Hematopoietic multipotent progenitor cell treated with erythropoietin and hydrocortisone succinate and interleukin-3 and kit ligand, for 17 days (in vitro differentiated cells): ENCODE data around the gene CPEB4.

Experiments
- DNase-seq: peaks from one replicate; pipeline ENCODE4 v3.0.0-alpha.2; 2015; ENCODE audit warnings: low spot score

CPEB4 gene

DNA sequence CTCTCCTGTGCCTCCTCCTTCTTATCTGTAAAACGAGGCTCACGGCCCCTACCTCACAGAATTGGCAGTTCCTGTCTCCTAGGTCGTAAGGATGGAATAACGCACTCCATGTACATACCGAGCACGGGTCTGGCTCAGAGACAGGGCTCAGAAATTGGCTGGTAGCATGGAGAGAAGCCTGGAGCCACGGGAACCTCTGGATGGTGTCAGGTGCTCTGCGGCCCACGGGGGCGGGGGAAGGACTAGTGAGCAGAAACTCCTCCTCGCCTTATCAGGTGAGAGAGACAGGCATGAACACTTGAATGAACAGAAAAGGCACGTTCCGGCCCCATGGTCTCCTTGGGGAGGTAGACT, 85.4 kb downstream of the CPEB4 start:
- no peak for DNase-seq

DNA sequence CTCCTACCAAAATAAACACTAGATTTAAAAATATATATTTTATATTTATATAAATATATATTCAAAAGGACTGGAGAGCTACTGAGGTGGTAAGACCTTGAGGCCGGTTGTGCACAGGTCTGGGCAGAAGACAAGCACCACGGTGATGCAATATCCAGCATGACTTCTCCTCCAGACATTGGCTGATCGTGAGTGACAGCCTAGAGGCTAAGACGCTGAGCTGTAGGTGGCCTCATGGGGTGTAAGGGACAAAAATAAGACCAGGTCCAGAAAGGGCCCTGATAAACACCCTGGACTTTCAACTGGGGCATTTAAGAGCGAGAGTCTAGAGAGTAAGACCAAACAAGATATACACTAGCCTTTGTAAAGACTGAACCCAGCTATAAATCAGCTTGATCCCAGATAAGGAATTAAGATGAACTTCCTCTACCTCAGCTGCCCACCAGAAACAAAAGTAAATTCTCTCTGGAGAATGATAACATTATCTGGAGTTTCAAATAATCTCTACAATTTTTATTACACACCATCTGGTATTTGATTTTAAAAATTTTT, 86.6 kb downstream of the CPEB4 start:
- DNase-seq = no peak

GRCh38 chr5:173981185-173981761, 93.1 kb downstream of the CPEB4 start:
- peak; percentile 36 for DNase-seq

- DNase-seq = peak; percentile 54
These were observed 96.1 kb downstream of the CPEB4 start for GRCh38 chr5:173984218-173984617.

DNA sequence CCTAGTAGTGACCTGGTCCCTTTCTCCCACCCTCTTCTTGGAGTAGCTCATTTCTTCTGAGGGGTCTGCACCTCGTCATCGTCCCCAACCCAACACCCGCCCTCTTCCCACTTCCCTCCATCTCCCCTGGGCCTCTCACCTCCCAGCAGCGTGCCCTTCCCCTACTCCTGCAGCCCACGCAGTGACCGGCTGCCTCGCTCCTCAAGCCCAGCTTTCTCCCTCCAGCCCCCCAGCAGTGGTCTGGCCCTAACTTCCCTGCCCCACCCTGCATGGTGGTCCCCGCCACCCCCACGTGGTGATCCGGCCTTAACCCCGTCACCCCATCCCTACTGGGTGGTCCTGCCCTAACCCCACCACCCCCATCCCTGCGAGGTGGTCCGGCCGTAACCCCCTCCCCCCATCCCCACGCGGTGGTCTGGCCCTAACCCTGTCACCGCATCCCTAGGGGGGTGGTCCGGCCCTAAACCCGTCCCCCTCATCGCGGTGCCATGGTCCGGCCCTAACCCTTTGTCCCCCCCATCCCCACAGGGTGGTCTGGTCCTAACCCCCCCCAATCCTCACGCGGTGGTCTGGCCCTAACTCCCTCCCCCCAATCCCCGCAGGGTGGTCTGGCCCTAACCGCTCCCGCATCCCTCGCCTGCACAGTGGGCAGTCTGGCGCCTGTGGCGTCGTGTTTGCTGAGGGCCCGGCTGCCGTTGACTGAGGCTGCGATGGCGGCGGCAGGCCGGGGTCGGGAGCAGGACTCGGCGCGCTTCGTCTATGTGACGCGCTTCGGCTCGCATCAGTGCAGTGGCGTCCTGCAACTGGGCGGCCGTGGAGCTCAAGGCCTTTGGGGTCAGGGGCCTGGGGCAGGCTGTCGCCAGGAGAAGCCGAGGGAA, 100.6 kb downstream of the CPEB4 start, which contains the start of gene C5orf47:
C5orf47 (plus strand) TSS at position 617 of the 878 bp plus-strand sequence; CDS start at position 711, 94 bp downstream.
- no peak for DNase-seq

DNA sequence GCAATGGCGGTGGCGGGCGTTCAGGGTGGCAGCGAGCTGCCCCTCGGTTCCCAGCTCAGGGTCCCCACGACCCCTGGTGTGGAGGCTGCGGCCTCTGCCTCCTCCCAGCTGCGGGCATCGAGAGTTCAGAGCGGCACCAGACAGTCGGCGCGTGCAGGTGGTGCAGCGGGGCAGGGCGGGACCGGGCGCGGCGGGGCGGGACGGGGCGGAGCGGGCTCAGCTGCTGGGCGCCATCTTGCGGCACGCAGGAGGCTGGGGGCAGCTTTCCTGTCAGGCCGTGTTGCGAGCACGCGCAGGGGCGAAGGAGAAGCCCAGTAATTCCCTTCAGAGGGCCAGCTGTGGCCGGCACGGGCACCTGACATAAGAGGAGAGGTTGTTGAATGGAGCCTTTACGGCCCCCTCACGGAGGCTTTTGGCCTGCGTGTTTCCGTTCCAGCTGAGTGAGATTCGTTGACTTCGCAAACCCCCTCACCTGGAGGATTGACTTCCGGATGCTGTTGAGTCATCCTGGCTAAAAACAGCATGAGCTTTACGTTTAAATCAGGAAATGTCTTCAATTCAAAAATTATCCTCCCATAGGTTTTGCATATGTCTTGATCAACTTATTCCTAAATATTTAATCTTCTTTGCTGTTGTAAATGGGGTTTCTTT, 101.4 kb downstream of the CPEB4 start:
- no peak for DNase-seq

GRCh38 chr5:173997331-173997730, 109.2 kb downstream of the CPEB4 start:
- no peak for DNase-seq

DNA sequence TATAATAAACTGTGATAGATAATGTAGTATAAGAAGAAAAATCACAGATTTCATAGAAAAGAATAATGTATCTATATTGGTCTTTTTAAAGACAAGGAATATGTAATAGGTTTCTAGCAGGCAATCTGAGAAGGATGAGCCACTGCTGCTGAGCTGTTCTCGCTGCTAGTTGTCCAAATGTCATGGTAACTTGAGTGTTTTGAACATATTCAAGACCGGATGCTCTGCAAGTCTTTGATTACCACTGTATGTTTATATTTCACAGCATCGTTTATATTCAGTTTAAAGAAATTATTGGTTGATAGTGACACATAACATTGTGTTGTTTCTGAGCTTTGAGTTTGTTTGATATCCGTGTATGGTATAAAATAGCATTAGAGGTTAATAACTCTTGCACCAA, 110.4 kb downstream of the CPEB4 start:
- DNase-seq = no peak

DNA sequence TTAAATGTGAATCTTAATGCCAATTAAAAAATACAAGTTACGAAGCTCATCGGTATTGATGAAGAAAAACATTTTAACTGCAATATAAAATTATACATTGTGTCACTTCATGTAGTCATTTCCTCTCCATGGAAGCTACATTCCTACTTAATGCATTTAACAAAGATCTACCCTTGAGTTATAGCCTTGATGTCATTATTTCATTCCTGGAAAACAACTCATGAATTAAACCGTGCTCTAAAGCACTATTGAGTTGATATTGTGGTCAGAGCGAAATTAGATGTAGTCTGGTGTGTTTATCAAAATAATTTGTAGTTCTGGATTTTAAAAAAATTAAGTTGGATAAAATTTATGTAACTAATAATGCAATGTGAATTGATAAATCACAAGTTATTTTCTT, 111.9 kb downstream of the CPEB4 start:
- no peak for DNase-seq

DNA sequence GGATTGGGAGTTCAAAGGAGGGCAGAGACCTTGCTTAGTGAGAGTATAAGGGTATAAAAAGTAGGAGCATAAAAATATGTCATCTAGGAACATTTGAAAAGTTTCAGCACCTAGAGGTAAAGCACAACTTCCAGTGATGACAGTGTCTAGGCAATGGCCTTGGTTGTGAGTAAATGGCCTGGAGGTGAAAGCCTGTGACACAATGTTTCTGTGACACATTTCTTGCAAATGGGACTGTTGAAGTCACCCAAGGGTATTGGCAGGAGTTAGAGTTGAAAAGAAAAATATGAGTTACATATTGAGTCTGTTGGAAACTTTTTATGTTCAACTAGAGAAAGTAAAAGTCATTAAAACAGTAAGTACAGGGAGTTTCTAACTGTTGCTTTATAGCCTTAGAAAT, 115.6 kb downstream of the CPEB4 start:
- DNase-seq = no peak

DNA sequence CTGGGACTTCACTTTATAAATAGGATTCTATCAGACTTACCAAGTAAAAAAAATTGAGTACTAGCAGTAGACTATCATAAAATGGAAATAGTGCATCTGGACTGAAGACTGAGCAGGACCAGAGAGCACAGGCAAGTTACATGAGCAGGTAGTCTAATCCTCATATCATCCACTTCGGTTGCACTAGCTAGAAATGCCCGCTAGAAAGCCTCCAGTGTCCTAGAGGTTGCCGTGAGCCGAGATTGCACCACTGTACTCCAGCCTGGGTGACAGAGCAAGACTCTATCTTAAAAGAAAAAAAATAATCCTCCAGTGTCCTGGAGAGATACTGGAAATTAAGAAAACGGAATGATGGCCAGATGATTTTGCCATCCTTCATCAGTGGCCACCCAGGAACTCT, 120.8 kb downstream of the CPEB4 start:
- DNase-seq = no peak

GRCh38 chr5:174010365-174010764, 122.2 kb downstream of the CPEB4 start:
- DNase-seq = no peak

- DNase-seq = no peak
These were observed 123.3 kb downstream of the CPEB4 start for GRCh38 chr5:174011441-174011840.
